HG02763 (cell line): Measurements from ENCODE around the gene FZD2.

Source experiments
- ATAC-seq: cut with Tn5 transposase; IDR thresholded peaks from one replicate; pipeline ENCODE4 v1.9.1; 2021; ENCODE audit warnings: mild to moderate bottlenecking, moderate library complexity; ENCODE audit not compliant: unreplicated experiment

The FZD2 gene

GRCh38 chr17:44604768-44605485 is 47.6 kb downstream of the FZD2 start:
- ATAC-seq = no peak

- no peak for ATAC-seq
Measured at GRCh38 chr17:44606658-44607057, 49.4 kb downstream of the FZD2 start.

- ATAC-seq = no peak
Measured at GRCh38 chr17:44607836-44608690, 50.8 kb downstream of the FZD2 start.

- ATAC-seq = no peak
Measured at GRCh38 chr17:44608727-44609435, 51.6 kb downstream of the FZD2 start.

GRCh38 chr17:44610331-44610730 is 53.0 kb downstream of the FZD2 start:
- ATAC-seq = no peak
